BLaER1 (cell line): ENCODE measurements around the gene NIT2.

Experiments used
- H3K27ac ChIP-seq: shearing (Covaris generic); formaldehyde crosslinking; 2 replicates; pipeline ENCODE4 v1.8.1; 2022
- H3K27me3 ChIP-seq: shearing (Covaris generic); formaldehyde crosslinking; 2 replicates; pipeline ENCODE4 v1.8.1; 2022
- H3K36me3 ChIP-seq: shearing (Covaris generic); formaldehyde crosslinking; 2 replicates; pipeline ENCODE4 v1.8.1; 2022
- H3K4me1 ChIP-seq: shearing (Covaris generic); formaldehyde crosslinking; 2 replicates; pipeline ENCODE4 v1.8.1; 2022
- H3K4me2 ChIP-seq: shearing (Covaris generic); formaldehyde crosslinking; 2 replicates; pipeline ENCODE4 v1.8.1; 2022
- H3K4me3 ChIP-seq: shearing (Covaris generic); formaldehyde crosslinking; 2 replicates; pipeline ENCODE4 v1.8.1; 2022
- H3K9ac ChIP-seq: shearing (Covaris generic); formaldehyde crosslinking; 2 replicates; pipeline ENCODE4 v1.8.1; 2022
- H3K9me3 ChIP-seq: shearing (Covaris generic); formaldehyde crosslinking; 2 replicates; pipeline ENCODE4 v1.8.1; 2022
- H4K20me1 ChIP-seq: shearing (Covaris generic); formaldehyde crosslinking; 2 replicates; pipeline ENCODE4 v1.8.1; 2022
- Cebpa-rat ChIP-seq: shearing (Covaris generic); IDR thresholded peaks from 2 replicates; pipeline ENCODE4 v1.8.1; 2022

The NIT2 gene

GRCh38 chr3:100384733-100385525 lies 50.4 kb downstream of the NIT2 start:
- Histone ChIP-seq H3K27me3 (no peaks in the 10 kb centered on the region), H3K4me1 (no peaks in the 10 kb centered on the region), H3K4me3 (no peak overlapping the region), H3K27ac (no peak overlapping the region), H3K4me2 (no peak overlapping the region), H3K9me3 (peaks cover 19% of the 10 kb centered on the region), H3K9ac (no peak overlapping the region), H4K20me1 (peaks cover 47% of the 10 kb centered on the region), H3K36me3 (peaks cover 91% of the 10 kb centered on the region)
- no peak for TF ChIP-seq Cebpa-rat

GRCh38 chr3:100386437-100387074 lies 52.0 kb downstream of the NIT2 start:
- Histone ChIP-seq H3K4me2 (no peak overlapping the region), H3K4me1 (no peaks in the 10 kb centered on the region), H4K20me1 (peaks cover 48% of the 10 kb centered on the region), H3K9me3 (peaks cover 35% of the 10 kb centered on the region), H3K27me3 (no peaks in the 10 kb centered on the region), H3K27ac (no peak overlapping the region), H3K36me3 (peaks cover 91% of the 10 kb centered on the region), H3K4me3 (no peak overlapping the region), H3K9ac (no peak overlapping the region)
- no peak for TF ChIP-seq Cebpa-rat

GRCh38 chr3:100389025-100389424 lies 54.5 kb downstream of the NIT2 start:
- Histone ChIP-seq H3K36me3 (peaks cover 92% of the 10 kb centered on the region), H3K4me2 (no peak overlapping the region)

GRCh38 chr3:100395679-100396431 lies 61.3 kb downstream of the NIT2 start:
- H3K27me3 ChIP-seq: no peaks in the 10 kb centered on the region
- no peak overlapping the region for H3K9ac ChIP-seq
- H3K4me2 ChIP-seq: no peak overlapping the region
- peaks cover 28% of the 10 kb centered on the region for H3K4me1 ChIP-seq
- H3K36me3 ChIP-seq: peaks cover 58% of the 10 kb centered on the region
- H3K9me3 ChIP-seq: peaks cover 30% of the 10 kb centered on the region
- no peak overlapping the region for H3K27ac ChIP-seq
- H4K20me1 ChIP-seq: peaks cover 92% of the 10 kb centered on the region
- no peak for TF ChIP-seq Cebpa-rat
- H3K4me3 ChIP-seq: no peak overlapping the region

More at GRCh38 chr3:100389025-100389424, 54.5 kb downstream of the NIT2 start:
- Histone ChIP-seq H3K27me3 (no peaks in the 10 kb centered on the region), H4K20me1 (peaks cover 64% of the 10 kb centered on the region), H3K9me3 (peaks cover 53% of the 10 kb centered on the region), H3K4me3 (no peak overlapping the region), H3K27ac (no peak overlapping the region), H3K4me1 (no peaks in the 10 kb centered on the region), H3K9ac (no peak overlapping the region)
- no peak for TF ChIP-seq Cebpa-rat

GRCh38 chr3:100396967-100397366 lies 62.4 kb downstream of the NIT2 start:
- Histone ChIP-seq H3K9ac (no peak overlapping the region), H3K4me3 (no peak overlapping the region), H3K36me3 (peaks cover 47% of the 10 kb centered on the region), H3K9me3 (peaks cover 19% of the 10 kb centered on the region), H3K4me1 (peaks cover 31% of the 10 kb centered on the region), H4K20me1 (peaks cover 87% of the 10 kb centered on the region), H3K4me2 (no peak overlapping the region), H3K27ac (no peak overlapping the region), H3K27me3 (no peaks in the 10 kb centered on the region)
- peak; percentile 32; the same call in 1 of the 2 replicates for TF ChIP-seq Cebpa-rat

- H3K4me3 ChIP-seq: peak overlapping the region; percentile 95
- H3K27me3 ChIP-seq: no peaks in the 10 kb centered on the region
- peaks cover 25% of the 10 kb centered on the region for H3K36me3 ChIP-seq
- peaks cover 62% of the 10 kb centered on the region for H4K20me1 ChIP-seq
- no peak for TF ChIP-seq Cebpa-rat
- no peak overlapping the region for H3K27ac ChIP-seq
- H3K4me1 ChIP-seq: peaks cover 49% of the 10 kb centered on the region
- H3K9me3 ChIP-seq: peaks cover 2% of the 10 kb centered on the region; the same call in 1 of the 2 replicates
- peak overlapping the region; percentile 82 for H3K4me2 ChIP-seq
- peak overlapping the region; percentile 91 for H3K9ac ChIP-seq
These were observed 64.9 kb downstream of the NIT2 start for GRCh38 chr3:100399341-100400071.

GRCh38 chr3:100400419-100400779 lies 65.8 kb downstream of the NIT2 start:
- Histone ChIP-seq H3K36me3 (peaks cover 16% of the 10 kb centered on the region; the same call in 1 of the 2 replicates), H3K27me3 (no peaks in the 10 kb centered on the region), H3K9ac (peak overlapping the region; percentile 91), H3K9me3 (no peaks in the 10 kb centered on the region; the same call in 1 of the 2 replicates), H3K4me3 (peak overlapping the region; percentile 95), H4K20me1 (peaks cover 53% of the 10 kb centered on the region), H3K4me2 (peak overlapping the region; percentile 82), H3K4me1 (peaks cover 49% of the 10 kb centered on the region), H3K27ac (peak overlapping the region; percentile 82)
- TF ChIP-seq Cebpa-rat: no peak

GRCh38 chr3:100400780-100401673 lies 66.5 kb downstream of the NIT2 start, which contains the start of the genes LNP1 and TOMM70:
TSS of gene LNP1 (plus strand) at chr3:100401539. CDS start at chr3:100429730, 28,191 bp downstream.
TSS of gene TOMM70 (minus strand) at chr3:100401089. CDS start at chr3:100400949, 140 bp downstream.
- H3K4me1 ChIP-seq: peaks cover 49% of the 10 kb centered on the region
- H3K36me3 ChIP-seq: peaks cover 10% of the 10 kb centered on the region; the same call in 1 of the 2 replicates
- peak within 1 kb of the TSS; percentile 95 for H3K4me3 ChIP-seq
- peak within 1 kb of the TSS; percentile 82 for H3K4me2 ChIP-seq
- peaks cover 5% of the 10 kb centered on the region for H3K9me3 ChIP-seq
- peaks cover 47% of the 10 kb centered on the region for H4K20me1 ChIP-seq
- peak within 1 kb of the TSS; percentile 91 for H3K9ac ChIP-seq
- H3K27ac ChIP-seq: peak within 1 kb of the TSS; percentile 82
- no peak for TF ChIP-seq Cebpa-rat
- no peaks in the 10 kb centered on the region for H3K27me3 ChIP-seq
